Measurements from ENCODE around the gene SPAG16.

GRCh38 chr2:213934560-213934959, 650.3 kb downstream of the SPAG16 start:
- TF ChIP-seq GATA3 (IDR thresholded peaks at IDR 0.05; ENCODE audit: low read depth, low read length) (no peak), GATA2 (IDR thresholded peaks at IDR 0.05; ENCODE audit: low read depth, low read length) (no peak)

Measured in SH-SY5Y (cell line).